ENCODE data around the gene TIGD6. TPM values are rescaled to one million over a fixed set of nuclear protein-coding genes. Genes with fewer than 3 reads are reported as not detected.

TIGD6 gene
- total RNA-seq, 6 experiments from 2014 or later, result 1.5 to 2.8 (median 2.2) TPM

DNA sequence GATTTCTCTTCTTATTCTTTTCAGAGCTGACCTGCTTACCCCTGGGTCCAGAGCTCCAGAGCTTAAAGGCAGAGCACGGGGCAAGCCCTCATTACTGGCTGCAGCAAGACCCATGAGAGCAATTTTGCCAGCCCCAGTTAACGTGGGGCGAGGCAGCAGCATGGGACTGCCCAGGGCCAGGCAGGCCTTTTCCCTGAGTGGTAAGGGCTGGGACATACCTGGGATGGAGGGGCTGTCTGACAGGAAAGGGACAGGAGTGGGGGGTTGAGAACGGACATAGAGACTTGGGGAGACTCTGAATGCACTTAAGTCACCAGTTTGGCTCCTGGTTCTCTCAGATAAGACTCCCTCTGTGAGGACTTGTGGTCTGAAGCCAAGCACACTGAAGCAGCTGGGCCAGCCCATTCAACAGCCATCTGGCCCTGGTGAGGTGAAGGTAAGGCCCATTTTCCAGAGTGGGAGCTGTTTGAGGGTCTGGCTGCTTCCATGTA is 26.3 kb upstream of the TIGD6 start:
- Histone ChIP-seq H3K4me1 (no peaks in the 10 kb centered on the region), H3K36me3 (peaks cover 3 to 80% (median 26%) of the 10 kb centered on the region in 4 donors), H3K27me3 (no peaks in the 10 kb centered on the region), H3K9me3 (no peaks in the 10 kb centered on the region), H3K27ac (no peak overlapping the region), H3K4me3 (no peak overlapping the region)
- no peak for TF ChIP-seq POLR2A (IDR thresholded peaks at IDR 0.05)
- TF ChIP-seq, protein P1, sequence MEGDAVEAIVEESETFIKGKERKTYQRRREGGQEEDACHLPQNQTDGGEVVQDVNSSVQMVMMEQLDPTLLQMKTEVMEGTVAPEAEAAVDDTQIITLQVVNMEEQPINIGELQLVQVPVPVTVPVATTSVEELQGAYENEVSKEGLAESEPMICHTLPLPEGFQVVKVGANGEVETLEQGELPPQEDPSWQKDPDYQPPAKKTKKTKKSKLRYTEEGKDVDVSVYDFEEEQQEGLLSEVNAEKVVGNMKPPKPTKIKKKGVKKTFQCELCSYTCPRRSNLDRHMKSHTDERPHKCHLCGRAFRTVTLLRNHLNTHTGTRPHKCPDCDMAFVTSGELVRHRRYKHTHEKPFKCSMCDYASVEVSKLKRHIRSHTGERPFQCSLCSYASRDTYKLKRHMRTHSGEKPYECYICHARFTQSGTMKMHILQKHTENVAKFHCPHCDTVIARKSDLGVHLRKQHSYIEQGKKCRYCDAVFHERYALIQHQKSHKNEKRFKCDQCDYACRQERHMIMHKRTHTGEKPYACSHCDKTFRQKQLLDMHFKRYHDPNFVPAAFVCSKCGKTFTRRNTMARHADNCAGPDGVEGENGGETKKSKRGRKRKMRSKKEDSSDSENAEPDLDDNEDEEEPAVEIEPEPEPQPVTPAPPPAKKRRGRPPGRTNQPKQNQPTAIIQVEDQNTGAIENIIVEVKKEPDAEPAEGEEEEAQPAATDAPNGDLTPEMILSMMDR (IDR thresholded peaks at IDR 0.05), result no peak
- DNase-seq, result no peak
- no peak for ATAC-seq
- WGBS (ENCODE audit: insufficient coverage, low coverage, low lambda C conversion rate, missing lambda C conversion rate), result 90% methylated on average over 2 of the region's 4 CpGs
- intact Hi-C loops (cut with DNase I), result no loop called here

DNA sequence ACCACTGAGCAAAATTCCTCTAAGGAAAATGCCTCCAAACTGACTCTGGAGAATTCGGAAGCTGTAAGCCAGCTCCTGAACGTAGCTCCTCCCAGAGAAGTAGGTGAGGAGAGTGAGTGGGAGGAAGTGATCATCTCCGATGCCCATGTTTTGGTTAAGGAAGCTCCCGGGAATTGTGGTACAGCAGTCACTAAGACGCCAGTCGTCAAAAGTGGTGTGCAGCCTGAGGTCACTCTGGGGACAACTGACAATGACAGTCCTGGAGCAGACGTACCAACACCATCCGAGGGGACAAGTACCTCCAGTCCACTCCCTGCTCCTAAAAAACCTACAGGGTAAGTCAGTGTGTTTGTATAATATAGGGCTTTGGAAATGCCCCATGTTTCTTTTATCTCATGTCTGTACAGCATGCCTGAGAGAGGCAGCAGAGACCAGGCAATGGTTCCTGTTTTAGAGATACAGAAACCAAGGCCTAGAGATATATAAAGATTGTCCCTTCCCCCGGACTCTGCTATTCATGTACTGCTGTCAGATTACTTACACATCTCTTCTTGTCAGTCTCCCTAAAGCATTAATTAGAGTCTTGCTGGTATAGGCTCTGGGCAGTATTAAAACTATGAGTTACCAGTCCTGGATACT is 24.0 kb upstream of the TIGD6 start:
- H3K4me3 ChIP-seq, result no peak overlapping the region
- no peaks in the 10 kb centered on the region for H3K9me3 ChIP-seq
- WGBS (ENCODE audit: insufficient coverage, low coverage, low lambda C conversion rate, missing lambda C conversion rate), result 77% methylated on average over 8 of the region's 9 CpGs
- peaks cover 3 to 81% (median 17%) of the 10 kb centered on the region in 4 donors for H3K36me3 ChIP-seq
- no peak overlapping the region for H3K27ac ChIP-seq
- H3K4me1 ChIP-seq, result no peaks in the 10 kb centered on the region
- no peak for TF ChIP-seq POLR2A (IDR thresholded peaks at IDR 0.05)
- TF ChIP-seq, protein P1 (IDR thresholded peaks at IDR 0.05), result no peak
- H3K27me3 ChIP-seq, result no peaks in the 10 kb centered on the region
- intact Hi-C loops (cut with DNase I), result no loop called here
- DNase-seq, result no peak
- peak in 2 of 4 donors; percentile 22 to 35 for ATAC-seq

DNA sequence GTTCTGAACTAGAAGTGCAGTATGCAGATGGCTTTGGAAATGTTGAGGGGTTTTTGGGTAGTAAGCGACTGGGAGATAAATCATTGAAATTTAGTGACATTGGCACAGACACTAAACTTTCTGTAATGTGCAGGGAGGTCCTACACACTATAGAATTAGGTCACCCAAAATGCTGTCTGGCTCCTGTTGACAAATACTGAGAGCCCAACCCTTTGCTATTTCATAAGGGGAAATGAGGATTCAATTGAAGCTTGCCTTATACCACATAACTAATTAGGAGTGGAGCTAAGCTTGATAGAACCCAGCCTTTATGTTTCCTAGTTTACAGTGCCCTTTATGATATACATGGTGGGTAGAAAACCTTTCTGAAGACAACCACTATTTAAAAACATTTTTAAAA is 22.7 kb upstream of the TIGD6 start:
- peaks cover 3 to 94% (median 21%) of the 10 kb centered on the region in 4 donors for H3K36me3 ChIP-seq

DNA sequence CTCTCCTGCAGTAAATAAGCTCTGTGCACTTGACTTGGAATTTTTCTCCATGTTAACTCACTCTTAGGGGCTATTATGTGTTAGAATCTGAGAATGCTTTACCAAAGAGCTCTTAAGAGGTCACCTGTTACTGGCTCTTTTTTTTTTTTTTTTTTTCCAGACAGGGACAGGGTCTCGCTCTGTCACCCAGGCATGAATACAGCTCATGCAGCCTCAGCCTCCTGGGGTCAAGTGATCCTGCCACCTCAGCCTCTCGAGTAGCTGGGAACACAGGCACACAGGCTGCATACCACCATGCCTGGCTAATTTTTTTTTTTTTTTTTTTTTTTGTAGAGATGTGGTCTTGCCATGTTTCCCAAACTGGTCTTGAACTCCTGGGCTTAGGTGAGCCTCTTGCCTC is 22.2 kb upstream of the TIGD6 start:
- H3K36me3 ChIP-seq, result peaks cover 3 to 91% (median 20%) of the 10 kb centered on the region in 4 donors
- no peak overlapping the region for H3K27ac ChIP-seq
- no peaks in the 10 kb centered on the region for H3K27me3 ChIP-seq
- ATAC-seq, result no peak
- no peaks in the 10 kb centered on the region for H3K9me3 ChIP-seq
- DNase-seq, result no peak
- no peak overlapping the region for H3K4me3 ChIP-seq
- TF ChIP-seq POLR2A (IDR thresholded peaks at IDR 0.05), result no peak
- no peaks in the 10 kb centered on the region for H3K4me1 ChIP-seq
- intact Hi-C loops (cut with DNase I), result no loop called here
- 87% methylated on average over 2 of the region's 2 CpGs for WGBS (ENCODE audit: insufficient coverage, low coverage, low lambda C conversion rate, missing lambda C conversion rate)

More for the DNA sequence above, 22.7 kb upstream of the TIGD6 start:
- no peak overlapping the region for H3K4me3 ChIP-seq
- no peaks in the 10 kb centered on the region for H3K9me3 ChIP-seq
- no peak for ATAC-seq
- DNase-seq, result no peak
- no peaks in the 10 kb centered on the region for H3K27me3 ChIP-seq
- TF ChIP-seq, protein P1 (IDR thresholded peaks at IDR 0.05), result no peak
- TF ChIP-seq POLR2A (IDR thresholded peaks at IDR 0.05), result no peak
- WGBS (ENCODE audit: insufficient coverage, low coverage, low lambda C conversion rate, missing lambda C conversion rate), result 100% methylated on average over 1 of the region's 1 CpG
- H3K27ac ChIP-seq, result no peak overlapping the region
- intact Hi-C loops (cut with DNase I), result no loop called here
- no peaks in the 10 kb centered on the region for H3K4me1 ChIP-seq

DNA sequence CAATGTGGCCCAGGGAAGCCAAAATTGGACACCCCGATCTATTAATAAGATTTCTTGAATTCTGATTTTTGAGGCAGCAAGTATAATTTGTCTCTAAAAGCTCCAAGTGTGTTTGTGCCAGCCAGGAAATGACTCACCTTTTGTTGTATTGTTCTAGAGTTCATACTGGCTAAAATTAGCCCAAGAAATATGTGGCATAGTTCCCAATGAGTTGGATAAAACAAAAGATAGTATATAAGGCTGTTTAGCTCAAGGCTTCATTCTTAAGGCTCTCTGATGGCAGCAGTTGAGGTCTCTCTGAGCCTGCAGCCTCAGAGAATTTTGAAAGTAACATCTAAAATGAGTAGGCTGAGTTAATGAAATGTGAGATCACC is 21.7 kb upstream of the TIGD6 start:
- DNase-seq, result no peak
- 100% methylated on average over 1 of the region's 1 CpG for WGBS (ENCODE audit: insufficient coverage, low coverage, low lambda C conversion rate, missing lambda C conversion rate)
- no peak overlapping the region for H3K4me3 ChIP-seq
- H3K4me1 ChIP-seq, result no peaks in the 10 kb centered on the region
- no peaks in the 10 kb centered on the region for H3K9me3 ChIP-seq
- peak; percentile 16 to 72 (median 40) for ATAC-seq
- no peaks in the 10 kb centered on the region for H3K27me3 ChIP-seq
- peaks cover 7 to 85% (median 20%) of the 10 kb centered on the region in 4 donors for H3K36me3 ChIP-seq
- intact Hi-C loops (cut with DNase I), result no loop called here
- TF ChIP-seq POLR2A (IDR thresholded peaks at IDR 0.05), result no peak
- TF ChIP-seq, protein P1 (IDR thresholded peaks at IDR 0.05), result no peak
- H3K27ac ChIP-seq, result no peak overlapping the region
